GM12892 (cell line): ENCODE results near the gene ARHGEF10L.

Experiments used
- POLR2A ChIP-seq: IDR thresholded peaks from 2 replicates; pipeline ENCODE4 v1.6.1; 2011; ENCODE audit warnings: low read depth, low read length, control low read depth
- TAF1 ChIP-seq: IDR thresholded peaks from 2 replicates; pipeline ENCODE4 v1.6.1; 2011; ENCODE audit warnings: low read depth, mild to moderate bottlenecking, control low read depth, low read length, borderline replicate concordance

DNA sequence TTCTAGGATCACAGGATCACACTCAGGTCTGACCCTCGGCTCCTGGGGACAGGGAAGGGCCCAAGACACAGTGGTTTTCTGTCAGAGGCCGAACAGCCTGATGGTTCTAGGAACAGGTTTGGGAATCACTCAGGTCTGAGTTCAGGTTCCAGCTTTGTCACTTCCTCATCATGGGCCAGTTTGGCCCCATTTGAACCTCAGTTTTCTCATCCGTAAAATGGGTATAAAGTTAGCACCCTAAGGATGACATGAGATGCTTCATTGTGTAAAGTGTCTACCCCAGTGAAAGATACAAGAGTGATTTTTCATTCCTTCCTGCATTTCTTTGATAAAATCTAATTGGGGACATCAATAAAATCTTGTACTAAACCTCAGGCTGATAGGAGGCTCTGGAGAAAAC, 204.4 kb downstream of the ARHGEF10L start:
- TF ChIP-seq POLR2A (no peak), TAF1 (no peak)
